Measurements from ENCODE around the gene SREBF2.

The SREBF2 gene

GRCh38 chr22:41832553-41833368, at the start of gene SREBF2:
Gene SREBF2 (plus strand): TSS chr22:41833105. CDS start chr22:41833271, 166 bp downstream.
- peak; percentile 94 to 99 (median 98) for DNase-seq (ENCODE audit: low read depth in 3 of 3)

- no peak for DNase-seq (ENCODE audit: low read depth in 3 of 3)
These were observed 45.6 kb upstream of the SREBF2 start for GRCh38 chr22:41787331-41787730.

- no peak for DNase-seq (ENCODE audit: low read depth in 3 of 3)
These were observed 39.0 kb upstream of the SREBF2 start for GRCh38 chr22:41793871-41794270.

GRCh38 chr22:41798736-41799135, 34.2 kb upstream of the SREBF2 start:
- no peak for DNase-seq (ENCODE audit: low read depth in 3 of 3)

- DNase-seq (ENCODE audit: low read depth in 3 of 3): no peak
These were observed 33.2 kb upstream of the SREBF2 start for GRCh38 chr22:41799486-41800347.

- peak; percentile 77 to 79 (median 77) for DNase-seq (ENCODE audit: low read depth in 3 of 3)
These were observed 32.4 kb upstream of the SREBF2 start, which contains the start of gene CCDC134 for GRCh38 chr22:41800348-41801146. Gene CCDC134 (plus strand): TSS chr22:41800679. CDS start chr22:41808891, 8,212 bp downstream.

- DNase-seq (ENCODE audit: low read depth in 3 of 3): no peak
These were observed 31.6 kb upstream of the SREBF2 start for GRCh38 chr22:41801147-41801819.

- DNase-seq (ENCODE audit: low read depth in 3 of 3): no peak
These were observed 31.0 kb upstream of the SREBF2 start for GRCh38 chr22:41801886-41802285.

- no peak for DNase-seq (ENCODE audit: low read depth in 3 of 3)
These were observed 27.3 kb upstream of the SREBF2 start for GRCh38 chr22:41805639-41806038.

- DNase-seq (ENCODE audit: low read depth in 3 of 3): no peak
These were observed 24.5 kb upstream of the SREBF2 start for GRCh38 chr22:41808400-41808799.

- DNase-seq (ENCODE audit: low read depth in 3 of 3): no peak
These were observed 22.9 kb upstream of the SREBF2 start for GRCh38 chr22:41810022-41810421.

- DNase-seq (ENCODE audit: low read depth in 3 of 3): no peak
These were observed 19.9 kb upstream of the SREBF2 start for GRCh38 chr22:41812805-41813545.

GRCh38 chr22:41813726-41814410, 19.0 kb upstream of the SREBF2 start:
- no peak for DNase-seq (ENCODE audit: low read depth in 3 of 3)

GRCh38 chr22:41815716-41816115, 17.2 kb upstream of the SREBF2 start:
- DNase-seq (ENCODE audit: low read depth in 3 of 3): no peak

- DNase-seq (ENCODE audit: low read depth in 3 of 3): no peak
These were observed 16.7 kb upstream of the SREBF2 start for GRCh38 chr22:41816241-41816640.

- DNase-seq (ENCODE audit: low read depth in 3 of 3): no peak
These were observed 16.0 kb upstream of the SREBF2 start for GRCh38 chr22:41816871-41817270.

- no peak for DNase-seq (ENCODE audit: low read depth in 3 of 3)
These were observed 14.9 kb upstream of the SREBF2 start for GRCh38 chr22:41818011-41818410.

- no peak for DNase-seq (ENCODE audit: low read depth in 3 of 3)
These were observed 14.3 kb upstream of the SREBF2 start for GRCh38 chr22:41818596-41818995.

- no peak for DNase-seq (ENCODE audit: low read depth in 3 of 3)
These were observed 13.6 kb upstream of the SREBF2 start for GRCh38 chr22:41819257-41819656.

GRCh38 chr22:41820447-41820846, 12.5 kb upstream of the SREBF2 start:
- DNase-seq (ENCODE audit: low read depth in 3 of 3): no peak

All from stimulated activated CD4-positive, alpha-beta T cell treated with anti-CD3 and anti-CD28 coated beads, TNF-alpha, amount 100 ng/mL, for 4 hours (primary cell).